ENCODE data around the gene SMS.

SMS gene

GRCh38 chrX:21993265-21993664 lies 52.8 kb downstream of the SMS start:
- peaks cover 18% of the 10 kb centered on the region; the same call in 1 of the 2 replicates for H3K36me3 ChIP-seq (ENCODE audit: insufficient read depth, low read length)
- H2AFZ ChIP-seq (ENCODE audit: low read length): no peak overlapping the region
- H3K4me1 ChIP-seq (ENCODE audit: insufficient read depth, low read length, severe bottlenecking): peaks cover 5% of the 10 kb centered on the region
- no peaks in the 10 kb centered on the region for H3K79me2 ChIP-seq (ENCODE audit: insufficient read depth, low read length)
- no peaks in the 10 kb centered on the region for H3K9me2 ChIP-seq (ENCODE audit: low read depth, low read length)
- no peak overlapping the region for H3K27ac ChIP-seq (ENCODE audit: low read depth, low read length, poor library complexity, severe bottlenecking)
- H3F3A ChIP-seq (ENCODE audit: insufficient read depth, low read length): no peaks in the 10 kb centered on the region
- no peaks in the 10 kb centered on the region for H3K9me3 ChIP-seq (ENCODE audit: low read length)
- TF ChIP-seq EZH2 (IDR thresholded peaks at IDR 0.05; ENCODE audit: borderline replicate concordance, low read length) (no peak), CTCF (IDR thresholded peaks at IDR 0.05; ENCODE audit: low read length) (no peak)
- no peak overlapping the region for H3K4me2 ChIP-seq (ENCODE audit: low read length)
- no peak overlapping the region for H3K4me3 ChIP-seq (ENCODE audit: low read depth, low read length, poor library complexity, severe bottlenecking)
- H3K27me3 ChIP-seq (ENCODE audit: insufficient read depth, low read length): no peaks in the 10 kb centered on the region
- H3K9ac ChIP-seq (ENCODE audit: low read length): no peak overlapping the region
- H4K20me1 ChIP-seq (ENCODE audit: insufficient read depth, low read length): no peaks in the 10 kb centered on the region

GRCh38 chrX:21996872-21997455 lies 56.5 kb downstream of the SMS start:
- no peak overlapping the region for H3K27ac ChIP-seq (ENCODE audit: low read depth, low read length, poor library complexity, severe bottlenecking)
- no peak overlapping the region for H2AFZ ChIP-seq (ENCODE audit: low read length)
- TF ChIP-seq CTCF (IDR thresholded peaks at IDR 0.05; ENCODE audit: low read length) (no peak), EZH2 (IDR thresholded peaks at IDR 0.05; ENCODE audit: borderline replicate concordance, low read length) (no peak)

GRCh38 chrX:21998037-21998436 lies 57.5 kb downstream of the SMS start:
- Histone ChIP-seq H3K9me2 (ENCODE audit: low read depth, low read length) (no peaks in the 10 kb centered on the region), H3K4me1 (ENCODE audit: insufficient read depth, low read length, severe bottlenecking) (peaks cover 2% of the 10 kb centered on the region), H3K27ac (ENCODE audit: low read depth, low read length, poor library complexity, severe bottlenecking) (no peak overlapping the region), H4K20me1 (ENCODE audit: insufficient read depth, low read length) (no peaks in the 10 kb centered on the region), H2AFZ (ENCODE audit: low read length) (no peak overlapping the region), H3K36me3 (ENCODE audit: insufficient read depth, low read length) (no peaks in the 10 kb centered on the region), H3K9me3 (ENCODE audit: low read length) (no peaks in the 10 kb centered on the region), H3K4me3 (ENCODE audit: low read depth, low read length, poor library complexity, severe bottlenecking) (no peak overlapping the region), H3K27me3 (ENCODE audit: insufficient read depth, low read length) (no peaks in the 10 kb centered on the region), H3F3A (ENCODE audit: insufficient read depth, low read length) (no peaks in the 10 kb centered on the region), H3K79me2 (ENCODE audit: insufficient read depth, low read length) (no peaks in the 10 kb centered on the region), H3K9ac (ENCODE audit: low read length) (no peak overlapping the region), H3K4me2 (ENCODE audit: low read length) (no peak overlapping the region)
- TF ChIP-seq EZH2 (IDR thresholded peaks at IDR 0.05; ENCODE audit: borderline replicate concordance, low read length): no peak
- TF ChIP-seq CTCF (IDR thresholded peaks at IDR 0.05; ENCODE audit: low read length): no peak

More at GRCh38 chrX:21996872-21997455, 56.5 kb downstream of the SMS start:
- peaks cover 5% of the 10 kb centered on the region for H3K4me1 ChIP-seq (ENCODE audit: insufficient read depth, low read length, severe bottlenecking)
- H3K4me2 ChIP-seq (ENCODE audit: low read length): no peak overlapping the region
- no peaks in the 10 kb centered on the region for H4K20me1 ChIP-seq (ENCODE audit: insufficient read depth, low read length)
- no peaks in the 10 kb centered on the region for H3K27me3 ChIP-seq (ENCODE audit: insufficient read depth, low read length)
- H3K79me2 ChIP-seq (ENCODE audit: insufficient read depth, low read length): no peaks in the 10 kb centered on the region
- no peaks in the 10 kb centered on the region for H3F3A ChIP-seq (ENCODE audit: insufficient read depth, low read length)
- no peak overlapping the region for H3K9ac ChIP-seq (ENCODE audit: low read length)
- no peak overlapping the region for H3K4me3 ChIP-seq (ENCODE audit: low read depth, low read length, poor library complexity, severe bottlenecking)
- no peaks in the 10 kb centered on the region for H3K9me2 ChIP-seq (ENCODE audit: low read depth, low read length)
- H3K9me3 ChIP-seq (ENCODE audit: low read length): no peaks in the 10 kb centered on the region
- H3K36me3 ChIP-seq (ENCODE audit: insufficient read depth, low read length): 0 out of 2 replicates have a peak, but pooled peaks cover 3% of the 10 kb centered on the region

Measured in OCI-LY1 (cell line).